T-helper 17 cell (primary cell): Measurements from ENCODE around the gene MYT1. TPM values are rescaled to one million over a fixed set of nuclear protein-coding genes. Genes with fewer than 3 reads are reported as not detected.

Source experiments
- ATAC-seq: fragments of 150-1000 bp; cut with Tn5 transposase; 2 replicates; pipeline ENCODE4 v1.10.0; 2021; ENCODE audit warnings: mild to moderate bottlenecking, moderate library complexity
- DNase-seq, 3 donors: peaks; one replicate each; pipeline versions ENCODE4 v3.0.0 to v3.0.0-alpha.2; 2020 to 2021
- H3K9me3 ChIP-seq: one replicate; pipeline ENCODE4 v1.7.0; 2013; ENCODE audit warnings: low read length, mild to moderate bottlenecking; ENCODE audit not compliant: control insufficient read depth, poor library complexity, severe bottlenecking
- H3K27ac Mint-ChIP-seq: one replicate; pipeline ENCODE4 v1.8.0; 2022; ENCODE audit warnings: mild to moderate bottlenecking, moderate library complexity, mixed read lengths
- H3K27me3 Mint-ChIP-seq: one replicate; pipeline ENCODE4 v1.8.0; 2022; ENCODE audit warnings: mixed read lengths
- H3K36me3 Mint-ChIP-seq: one replicate; pipeline ENCODE4 v1.8.0; 2022; ENCODE audit warnings: low read depth, mixed read lengths
- H3K4me1 Mint-ChIP-seq: one replicate; pipeline ENCODE4 v1.8.0; 2022; ENCODE audit warnings: mild to moderate bottlenecking, mixed read lengths
- H3K4me3 Mint-ChIP-seq: one replicate; pipeline ENCODE4 v1.8.0; 2022; ENCODE audit warnings: mild to moderate bottlenecking, moderate library complexity, mixed read lengths
- total RNA-seq, 4 donors: library from RNA in 2 of 4; stranded (reverse) in 2 of 4; gene quantifications; one replicate each; pipeline ENCODE4 v1.2.3 and lab custom pipeline; 2022 to 2026

MYT1 gene
- total RNA-seq, 2 donors from 2014 or later: not detected

DNA sequence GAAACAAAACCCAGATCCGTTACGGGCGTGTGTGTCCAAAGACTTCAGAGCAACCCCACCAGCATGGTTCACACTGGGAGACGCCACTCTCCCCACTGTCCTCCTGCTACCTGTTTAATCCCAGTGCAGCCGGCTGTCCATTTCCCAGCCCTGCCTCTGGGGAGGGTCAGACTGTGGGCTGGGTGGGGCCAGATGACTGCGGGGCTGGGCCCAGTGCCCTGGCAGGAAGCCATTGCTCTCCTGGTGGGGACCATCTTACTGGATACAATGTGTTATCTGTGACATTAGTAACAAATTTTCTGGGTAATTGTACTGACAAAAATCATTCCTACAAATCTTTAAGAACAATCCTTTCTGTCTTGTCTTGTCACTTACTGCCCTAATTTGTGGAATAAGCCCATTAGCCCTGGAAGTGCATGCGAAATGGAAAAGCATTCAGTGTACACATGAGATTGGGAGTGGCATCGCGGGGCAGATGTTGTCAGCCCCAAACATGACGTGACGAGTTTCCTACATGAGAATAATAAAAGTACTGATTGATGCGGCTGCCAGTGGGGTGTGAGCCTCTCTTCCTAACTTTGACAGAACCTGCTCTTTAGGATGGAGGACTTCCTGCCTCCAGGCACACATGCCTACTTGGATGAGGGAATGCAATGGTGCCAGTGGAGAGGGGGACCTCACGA, 53.4 kb downstream of the MYT1 start:
- H3K4me3 Mint-ChIP-seq: no peak overlapping the region

DNA sequence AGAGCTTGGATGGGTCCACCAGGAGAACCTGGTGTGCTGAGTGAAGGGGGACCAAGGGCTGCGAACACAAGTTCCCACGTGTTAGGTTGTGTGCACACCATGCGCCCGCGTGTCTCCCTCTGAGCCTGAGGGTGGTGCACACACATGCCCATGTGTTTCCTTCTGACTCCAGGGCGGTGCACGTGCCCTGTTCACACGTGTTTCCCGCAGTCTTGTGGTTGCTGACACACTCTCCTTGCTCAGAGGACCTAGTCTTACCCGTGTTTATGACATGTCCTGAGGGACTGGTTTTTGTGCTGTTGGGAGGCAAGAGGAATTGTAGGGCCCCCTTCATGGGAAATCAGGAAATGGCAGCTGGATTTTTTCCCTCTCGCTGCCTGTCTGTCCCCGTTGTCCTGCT, 55.0 kb downstream of the MYT1 start:
- no peaks in the 10 kb centered on the region for H3K9me3 ChIP-seq
- H3K27ac Mint-ChIP-seq: no peak overlapping the region
- peaks cover 2% of the 10 kb centered on the region for H3K36me3 Mint-ChIP-seq
- H3K27me3 Mint-ChIP-seq: peaks cover 8% of the 10 kb centered on the region
- no peak for DNase-seq
- H3K4me1 Mint-ChIP-seq: peaks cover 31% of the 10 kb centered on the region
- H3K4me3 Mint-ChIP-seq: no peak overlapping the region
- ATAC-seq: peak; percentile 51

More for the DNA sequence above, 53.4 kb downstream of the MYT1 start:
- Mint-ChIP-seq H3K36me3 (peaks cover 2% of the 10 kb centered on the region), H3K27ac (no peak overlapping the region), H3K4me1 (peaks cover 21% of the 10 kb centered on the region), H3K27me3 (peaks cover 6% of the 10 kb centered on the region)
- DNase-seq (no peak), ATAC-seq (no peak)
- no peaks in the 10 kb centered on the region for H3K9me3 ChIP-seq

DNA sequence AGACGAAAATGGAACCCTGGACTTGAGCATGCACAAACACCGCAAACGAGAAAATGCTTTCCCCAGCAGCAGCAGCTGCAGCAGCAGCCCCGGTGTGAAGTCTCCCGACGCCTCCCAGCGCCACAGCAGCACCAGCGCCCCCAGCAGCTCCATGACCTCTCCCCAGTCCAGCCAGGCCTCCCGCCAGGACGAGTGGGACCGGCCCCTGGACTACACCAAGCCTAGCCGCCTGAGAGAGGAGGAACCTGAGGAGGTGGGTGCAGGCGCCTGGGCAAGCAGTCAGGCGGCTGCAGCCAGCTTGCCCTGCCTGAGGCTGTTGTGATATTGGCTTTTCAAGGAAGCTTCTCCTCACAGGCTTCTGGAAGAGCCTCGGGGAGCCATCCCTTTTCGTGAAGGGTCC, 55.5 kb downstream of the MYT1 start:
- H3K4me3 Mint-ChIP-seq: no peak overlapping the region
- no peak for ATAC-seq
- H3K4me1 Mint-ChIP-seq: peaks cover 31% of the 10 kb centered on the region

DNA sequence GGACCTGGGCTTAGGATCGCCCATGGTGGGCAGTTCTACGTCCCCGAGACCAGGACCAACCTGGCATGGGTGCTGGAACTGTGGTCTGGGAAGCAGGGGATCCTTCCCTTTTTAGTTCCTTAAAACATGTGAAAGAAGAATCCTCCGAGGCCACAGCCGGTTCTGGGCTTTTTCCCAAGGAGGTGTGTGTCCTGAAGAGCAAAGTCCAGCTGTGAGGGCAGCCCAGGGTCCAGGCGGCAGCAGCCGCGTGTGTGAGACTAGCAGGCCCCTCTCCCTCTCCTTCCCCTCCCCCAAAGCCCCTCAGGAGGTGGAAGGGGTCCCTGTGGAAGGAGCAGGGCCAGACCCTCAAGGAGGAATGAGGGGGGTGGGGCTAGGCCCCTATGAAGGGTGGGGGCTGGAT, 56.2 kb downstream of the MYT1 start:
- no peak overlapping the region for H3K4me3 Mint-ChIP-seq
- DNase-seq: no peak
- no peak for ATAC-seq
- H3K36me3 Mint-ChIP-seq: no peaks in the 10 kb centered on the region
- H3K27me3 Mint-ChIP-seq: peaks cover 8% of the 10 kb centered on the region
- no peak overlapping the region for H3K27ac Mint-ChIP-seq
- no peaks in the 10 kb centered on the region for H3K9me3 ChIP-seq
- peaks cover 29% of the 10 kb centered on the region for H3K4me1 Mint-ChIP-seq

More for the DNA sequence above, 55.5 kb downstream of the MYT1 start:
- Mint-ChIP-seq H3K27ac (no peak overlapping the region), H3K36me3 (peaks cover 2% of the 10 kb centered on the region), H3K27me3 (peaks cover 8% of the 10 kb centered on the region)
- no peaks in the 10 kb centered on the region for H3K9me3 ChIP-seq
- no peak for DNase-seq

DNA sequence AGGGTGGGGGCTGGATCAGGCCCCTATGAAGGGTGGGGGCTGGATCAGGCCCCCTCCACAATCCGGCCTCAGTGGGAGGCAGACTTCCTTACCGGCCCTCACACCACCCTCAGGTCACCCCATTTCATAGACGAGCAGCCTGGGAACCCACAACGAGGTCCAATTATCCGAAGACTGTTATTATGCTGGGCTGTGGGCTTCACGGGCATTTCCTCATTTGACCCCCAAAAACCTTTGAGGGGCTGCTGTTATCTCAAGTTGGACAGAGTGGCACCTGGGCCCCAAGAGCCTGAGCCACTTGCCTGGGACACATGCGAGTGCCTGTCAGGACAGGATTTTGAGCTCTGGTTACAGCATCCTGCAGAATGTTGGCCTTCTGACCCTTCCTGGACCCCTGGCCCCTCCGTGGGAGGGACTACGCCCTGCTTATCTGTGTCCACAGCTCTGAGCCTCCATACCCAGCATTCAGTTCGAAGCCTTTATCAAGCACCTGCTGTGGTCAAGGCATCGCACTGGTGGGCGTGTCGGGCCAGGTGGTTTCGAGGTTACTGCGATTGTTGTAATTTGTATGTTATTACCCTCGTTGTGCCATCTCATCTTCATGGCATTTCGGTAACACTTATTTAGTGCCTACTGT, 56.8 kb downstream of the MYT1 start:
- DNase-seq (no peak), ATAC-seq (no peak)
- peaks cover 28% of the 10 kb centered on the region for H3K4me1 Mint-ChIP-seq
- no peaks in the 10 kb centered on the region for H3K36me3 Mint-ChIP-seq
- H3K4me3 Mint-ChIP-seq: no peak overlapping the region
- no peaks in the 10 kb centered on the region for H3K9me3 ChIP-seq
- peaks cover 8% of the 10 kb centered on the region for H3K27me3 Mint-ChIP-seq
- no peak overlapping the region for H3K27ac Mint-ChIP-seq

DNA sequence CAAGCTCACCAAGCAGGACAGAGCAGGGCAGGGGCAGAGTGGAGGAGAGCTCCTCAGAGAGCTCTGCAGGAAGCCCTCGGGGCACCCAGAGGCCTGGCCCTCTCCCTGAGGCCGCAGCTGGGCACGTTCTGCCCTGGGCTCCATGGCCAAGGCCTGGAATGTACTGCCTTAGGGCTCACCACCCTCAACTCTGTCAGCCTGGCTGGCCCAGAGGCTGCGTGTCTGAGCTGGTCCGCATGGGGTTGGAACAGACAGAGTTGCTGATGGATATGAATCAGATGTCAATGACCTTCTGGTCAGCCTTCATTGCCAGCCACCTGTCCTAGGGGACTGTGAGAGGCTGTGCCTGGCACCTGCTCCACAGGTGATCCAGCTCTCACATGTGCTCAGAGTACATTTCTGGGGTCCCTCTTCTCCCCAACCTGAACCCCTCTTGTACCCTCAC, 58.1 kb downstream of the MYT1 start:
- Mint-ChIP-seq H3K27me3 (peaks cover 8% of the 10 kb centered on the region), H3K4me1 (peaks cover 33% of the 10 kb centered on the region), H3K36me3 (no peaks in the 10 kb centered on the region), H3K4me3 (no peak overlapping the region), H3K27ac (no peak overlapping the region)
- DNase-seq (no peak), ATAC-seq (no peak)
- no peaks in the 10 kb centered on the region for H3K9me3 ChIP-seq

DNA sequence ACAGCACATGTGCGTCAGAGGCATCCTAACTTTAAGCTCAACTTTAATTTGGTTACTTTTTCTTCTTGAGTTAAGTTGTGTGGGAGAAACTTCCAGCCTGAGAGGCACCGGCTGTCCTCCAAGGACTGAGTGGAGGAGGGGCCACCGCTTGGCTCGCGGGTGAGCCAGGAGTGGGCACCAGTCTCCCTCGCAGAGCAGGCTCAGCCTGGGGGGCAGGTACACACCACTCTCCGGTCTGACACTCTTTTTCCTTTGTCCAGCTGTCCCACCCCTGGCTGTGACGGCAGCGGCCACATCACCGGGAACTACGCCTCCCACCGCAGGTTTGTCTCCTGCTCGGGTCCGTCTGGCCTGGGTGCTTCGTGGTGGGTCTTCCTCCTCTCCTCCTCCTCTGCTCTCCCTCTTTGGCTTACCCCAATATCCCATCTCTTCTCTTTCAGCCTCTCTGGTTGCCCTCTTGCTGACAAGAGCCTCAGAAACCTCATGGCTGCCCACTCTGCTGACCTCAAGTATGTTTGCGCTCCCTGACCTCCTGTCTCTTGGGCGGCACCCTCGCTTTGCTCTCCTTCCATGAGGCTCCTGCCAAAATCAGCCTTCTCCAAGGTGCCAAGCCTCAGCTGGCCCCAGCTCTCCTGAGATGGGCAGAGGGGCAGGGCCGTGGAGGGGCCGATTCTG, 58.7 kb downstream of the MYT1 start:
- Mint-ChIP-seq H3K27me3 (peaks cover 8% of the 10 kb centered on the region), H3K27ac (peak overlapping the region; percentile 73), H3K4me3 (no peak overlapping the region), H3K36me3 (no peaks in the 10 kb centered on the region), H3K4me1 (peaks cover 36% of the 10 kb centered on the region)
- ATAC-seq (no peak), DNase-seq (no peak)
- no peaks in the 10 kb centered on the region for H3K9me3 ChIP-seq

DNA sequence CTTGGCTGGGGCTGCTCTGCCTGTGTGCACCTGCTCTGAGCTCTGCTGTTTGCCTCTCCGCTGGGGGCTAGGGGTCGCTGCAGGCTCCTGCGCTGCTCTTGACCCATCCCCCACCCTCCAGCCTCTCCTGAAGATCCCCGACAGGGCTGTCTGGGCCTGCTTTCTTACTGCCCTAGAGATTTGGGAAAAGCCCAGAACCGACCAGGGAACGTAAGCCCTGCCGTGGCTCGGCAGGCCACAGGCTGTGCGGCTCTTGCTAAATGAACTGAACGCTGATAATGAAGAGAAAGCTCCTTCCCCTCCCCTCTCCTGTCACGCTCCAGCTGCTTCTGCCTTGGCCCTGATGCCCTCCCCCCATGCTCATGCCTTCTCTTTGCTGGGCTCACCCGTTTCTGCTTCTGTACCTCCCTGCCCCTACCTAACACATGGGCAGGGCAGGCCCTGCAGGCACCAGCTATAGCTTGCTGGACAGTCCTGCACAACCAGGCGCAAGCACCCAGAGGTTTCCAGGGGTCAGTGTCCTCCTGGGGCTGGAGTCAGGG, 59.3 kb downstream of the MYT1 start:
- Mint-ChIP-seq H3K27ac (peak overlapping the region; percentile 73), H3K27me3 (peaks cover 8% of the 10 kb centered on the region), H3K36me3 (no peaks in the 10 kb centered on the region), H3K4me1 (peaks cover 39% of the 10 kb centered on the region), H3K4me3 (no peak overlapping the region)
- no peaks in the 10 kb centered on the region for H3K9me3 ChIP-seq
- ATAC-seq: no peak
- DNase-seq: no peak

DNA sequence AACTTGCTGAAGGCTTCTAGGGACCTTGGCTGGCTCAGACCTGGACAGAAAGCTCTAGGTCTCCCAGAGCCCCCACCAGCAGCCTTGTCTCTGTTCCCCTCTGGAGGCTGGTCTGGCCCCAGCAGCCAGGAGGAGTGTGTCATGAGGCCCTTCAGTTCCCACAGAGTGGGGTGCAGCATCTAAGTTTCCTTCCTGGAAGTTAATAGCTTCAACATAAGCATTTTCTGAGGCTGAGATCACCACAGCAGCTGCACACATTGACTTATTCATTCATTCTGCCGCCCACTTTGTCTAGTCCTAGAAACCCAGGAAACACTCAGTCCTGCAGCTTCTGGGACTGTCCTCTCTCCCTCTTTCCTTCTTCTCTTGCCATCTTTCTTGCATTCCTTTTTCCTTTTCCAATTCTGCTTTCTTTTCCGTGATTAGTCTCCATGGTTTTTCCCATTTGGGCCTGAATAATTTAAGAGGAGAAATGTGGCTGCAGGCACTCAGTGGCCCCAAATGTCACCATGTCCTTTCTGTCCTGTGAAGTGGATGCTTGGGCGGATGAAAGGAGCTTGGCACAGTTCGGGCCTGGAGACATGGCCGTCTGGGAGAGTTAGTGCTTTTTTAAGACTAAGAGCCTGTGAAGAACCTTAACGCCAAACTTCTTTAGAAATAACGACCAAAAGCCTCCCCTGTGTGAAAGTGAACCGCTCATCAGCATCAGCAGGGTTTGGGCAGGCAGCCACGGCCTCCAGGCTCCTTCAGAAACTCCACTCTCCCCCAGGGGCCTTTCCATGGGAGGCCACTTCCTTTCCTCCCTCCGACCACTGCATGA, 60.3 kb downstream of the MYT1 start:
- Mint-ChIP-seq H3K4me1 (peaks cover 33% of the 10 kb centered on the region), H3K4me3 (peak overlapping the region; percentile 56), H3K36me3 (no peaks in the 10 kb centered on the region), H3K27ac (no peak overlapping the region), H3K27me3 (peaks cover 8% of the 10 kb centered on the region)
- ATAC-seq: no peak
- H3K9me3 ChIP-seq: no peaks in the 10 kb centered on the region
- DNase-seq: no peak

DNA sequence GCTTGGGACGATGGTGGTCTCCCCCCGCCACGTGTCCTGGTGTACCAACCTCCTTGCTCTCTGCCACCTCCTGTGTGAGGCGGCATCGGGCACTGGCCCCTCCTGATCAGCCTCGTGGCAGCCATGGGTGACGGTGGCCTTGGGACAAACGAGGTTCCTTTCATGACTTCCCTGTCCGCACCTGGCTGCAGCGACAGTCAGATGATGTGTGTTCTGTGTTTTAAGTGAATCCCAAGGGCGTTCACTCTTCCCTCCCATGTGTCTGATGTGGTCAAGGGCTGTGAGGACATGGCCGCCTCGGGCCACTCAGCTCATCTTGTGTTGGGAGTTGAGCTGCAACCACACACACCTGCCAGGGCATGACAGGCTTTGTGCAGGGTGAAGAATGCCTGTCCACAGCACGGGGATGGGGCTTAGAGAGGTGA, 60.9 kb downstream of the MYT1 start:
- Mint-ChIP-seq H3K27me3 (peaks cover 8% of the 10 kb centered on the region), H3K4me3 (no peak overlapping the region), H3K36me3 (no peaks in the 10 kb centered on the region), H3K27ac (no peak overlapping the region), H3K4me1 (peaks cover 33% of the 10 kb centered on the region)
- no peak for ATAC-seq
- H3K9me3 ChIP-seq: no peaks in the 10 kb centered on the region
- DNase-seq: no peak

DNA sequence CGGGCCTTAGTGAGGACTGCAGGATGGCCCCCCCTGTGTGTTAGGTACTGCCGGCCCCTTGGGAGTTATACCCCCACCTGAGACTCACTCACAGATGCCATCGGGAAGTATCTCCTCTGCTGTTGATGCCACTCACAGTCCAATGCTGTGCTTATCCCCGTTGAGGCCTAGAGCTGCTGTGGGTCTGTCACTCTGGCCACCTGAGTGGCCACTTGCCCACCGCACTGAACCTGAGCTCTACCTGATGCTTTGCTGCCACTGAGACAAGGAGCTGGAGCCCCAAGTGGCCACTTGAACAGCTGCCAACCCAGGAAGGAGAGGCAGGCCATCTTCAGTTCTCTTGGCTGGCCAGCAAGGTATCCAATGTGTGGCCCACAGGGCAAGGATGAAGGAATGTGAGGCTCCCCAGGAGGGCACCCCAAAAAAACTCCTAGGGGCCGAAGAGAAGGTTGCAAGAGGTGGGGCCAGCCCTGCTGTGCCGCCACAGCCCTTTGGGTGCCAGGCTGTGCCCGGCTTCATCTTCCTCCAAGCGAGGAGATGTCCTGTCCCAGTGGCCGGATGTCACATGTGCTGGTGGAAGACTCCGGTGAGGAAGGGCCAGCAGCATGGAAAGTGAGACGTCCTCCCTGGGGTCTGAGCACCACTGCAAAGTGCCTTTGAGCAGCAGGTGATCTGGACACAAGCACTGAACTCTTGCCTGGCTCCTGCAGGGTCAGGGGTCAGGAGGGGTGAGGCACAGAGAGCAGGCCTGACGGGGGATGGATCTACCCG, 61.8 kb downstream of the MYT1 start:
- Mint-ChIP-seq H3K4me1 (peaks cover 33% of the 10 kb centered on the region), H3K27me3 (peaks cover 8% of the 10 kb centered on the region), H3K36me3 (no peaks in the 10 kb centered on the region), H3K4me3 (peak overlapping the region; percentile 55), H3K27ac (no peak overlapping the region)
- ATAC-seq: no peak
- DNase-seq: no peak
- no peaks in the 10 kb centered on the region for H3K9me3 ChIP-seq
